ENCODE measurements around the gene LRRK1. TPM values are rescaled to one million over a fixed set of nuclear protein-coding genes. Genes with fewer than 3 reads are reported as not detected.

LRRK1 gene
- total RNA-seq, 1 donor from 2014 or later, result 6.6 TPM

GRCh38 chr15:100878130-100878529, 41.0 kb upstream of the LRRK1 start:
- H3K27me3 ChIP-seq (ENCODE audit: control insufficient read depth, insufficient read depth, low read length), result no peaks in the 10 kb centered on the region
- H3K36me3 ChIP-seq (ENCODE audit: control insufficient read depth, insufficient read depth, low read length), result no peaks in the 10 kb centered on the region
- no peak overlapping the region for H3K4me3 ChIP-seq (ENCODE audit: low read depth, low read length)
- TF ChIP-seq, protein P1, sequence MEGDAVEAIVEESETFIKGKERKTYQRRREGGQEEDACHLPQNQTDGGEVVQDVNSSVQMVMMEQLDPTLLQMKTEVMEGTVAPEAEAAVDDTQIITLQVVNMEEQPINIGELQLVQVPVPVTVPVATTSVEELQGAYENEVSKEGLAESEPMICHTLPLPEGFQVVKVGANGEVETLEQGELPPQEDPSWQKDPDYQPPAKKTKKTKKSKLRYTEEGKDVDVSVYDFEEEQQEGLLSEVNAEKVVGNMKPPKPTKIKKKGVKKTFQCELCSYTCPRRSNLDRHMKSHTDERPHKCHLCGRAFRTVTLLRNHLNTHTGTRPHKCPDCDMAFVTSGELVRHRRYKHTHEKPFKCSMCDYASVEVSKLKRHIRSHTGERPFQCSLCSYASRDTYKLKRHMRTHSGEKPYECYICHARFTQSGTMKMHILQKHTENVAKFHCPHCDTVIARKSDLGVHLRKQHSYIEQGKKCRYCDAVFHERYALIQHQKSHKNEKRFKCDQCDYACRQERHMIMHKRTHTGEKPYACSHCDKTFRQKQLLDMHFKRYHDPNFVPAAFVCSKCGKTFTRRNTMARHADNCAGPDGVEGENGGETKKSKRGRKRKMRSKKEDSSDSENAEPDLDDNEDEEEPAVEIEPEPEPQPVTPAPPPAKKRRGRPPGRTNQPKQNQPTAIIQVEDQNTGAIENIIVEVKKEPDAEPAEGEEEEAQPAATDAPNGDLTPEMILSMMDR (IDR thresholded peaks at IDR 0.05; ENCODE audit: insufficient read depth, low read length, poor library complexity, severe bottlenecking), result no peak
- no peak for DNase-seq (ENCODE audit: low read depth)

GRCh38 chr15:100878648-100879047, 40.5 kb upstream of the LRRK1 start:
- no peak for DNase-seq (ENCODE audit: low read depth)
- Histone ChIP-seq H3K4me3 (ENCODE audit: low read depth, low read length) (peak overlapping the region; percentile 54), H3K27me3 (ENCODE audit: control insufficient read depth, insufficient read depth, low read length) (no peaks in the 10 kb centered on the region), H3K36me3 (ENCODE audit: control insufficient read depth, insufficient read depth, low read length) (no peaks in the 10 kb centered on the region)
- TF ChIP-seq, protein P1 (IDR thresholded peaks at IDR 0.05; ENCODE audit: insufficient read depth, low read length, poor library complexity, severe bottlenecking), result no peak

DNA sequence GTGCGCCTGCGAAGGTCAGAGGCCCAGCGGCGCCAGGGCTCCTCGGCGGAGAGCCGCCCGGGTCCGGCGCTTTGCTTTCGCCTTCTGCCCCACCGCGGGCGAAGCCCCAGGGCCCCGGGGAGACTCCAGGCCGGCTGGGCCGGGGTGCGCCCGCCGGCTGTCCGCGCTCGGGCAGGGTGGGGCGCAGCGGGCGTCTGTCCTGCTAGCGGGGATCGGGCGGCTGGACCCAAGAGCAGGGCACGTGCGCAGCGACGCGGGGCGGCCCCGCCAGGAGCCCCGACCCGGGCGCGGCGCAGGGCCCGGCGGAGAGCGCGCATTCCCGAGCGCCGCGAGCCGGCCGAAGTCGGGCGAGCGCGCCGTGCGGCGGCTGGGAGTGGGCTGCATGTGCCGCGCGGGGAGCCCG, 40.1 kb upstream of the LRRK1 start:
- Histone ChIP-seq H3K27me3 (ENCODE audit: control insufficient read depth, insufficient read depth, low read length) (no peaks in the 10 kb centered on the region), H3K36me3 (ENCODE audit: control insufficient read depth, insufficient read depth, low read length) (no peaks in the 10 kb centered on the region), H3K4me3 (ENCODE audit: low read depth, low read length) (peak overlapping the region; percentile 54)
- no peak for DNase-seq (ENCODE audit: low read depth)
- TF ChIP-seq, protein P1 (IDR thresholded peaks at IDR 0.05; ENCODE audit: insufficient read depth, low read length, poor library complexity, severe bottlenecking), result no peak

- DNase-seq (ENCODE audit: low read depth), result no peak
- no peaks in the 10 kb centered on the region for H3K36me3 ChIP-seq (ENCODE audit: control insufficient read depth, insufficient read depth, low read length)
- TF ChIP-seq, protein P1 (IDR thresholded peaks at IDR 0.05; ENCODE audit: insufficient read depth, low read length, poor library complexity, severe bottlenecking), result no peak
- no peaks in the 10 kb centered on the region for H3K27me3 ChIP-seq (ENCODE audit: control insufficient read depth, insufficient read depth, low read length)
- H3K4me3 ChIP-seq (ENCODE audit: low read depth, low read length), result peak within 1 kb of the TSS; percentile 54
Observed at GRCh38 chr15:100879464-100880138, 39.6 kb upstream of the LRRK1 start, which contains the start of gene ALDH1A3. Gene ALDH1A3 (plus strand): TSS chr15:100879831. CDS start chr15:100879908, 77 bp downstream.

- Histone ChIP-seq H3K36me3 (ENCODE audit: control insufficient read depth, insufficient read depth, low read length) (no peaks in the 10 kb centered on the region), H3K4me3 (ENCODE audit: low read depth, low read length) (peak overlapping the region; percentile 54), H3K27me3 (ENCODE audit: control insufficient read depth, insufficient read depth, low read length) (no peaks in the 10 kb centered on the region)
- DNase-seq (ENCODE audit: low read depth), result no peak
- TF ChIP-seq, protein P1 (IDR thresholded peaks at IDR 0.05; ENCODE audit: insufficient read depth, low read length, poor library complexity, severe bottlenecking), result no peak
Observed at GRCh38 chr15:100880139-100880896, 38.8 kb upstream of the LRRK1 start.

Measured in kidney epithelial cell (primary cell).